ENCODE data around the gene LRRFIP1.

LRRFIP1 gene

DNA sequence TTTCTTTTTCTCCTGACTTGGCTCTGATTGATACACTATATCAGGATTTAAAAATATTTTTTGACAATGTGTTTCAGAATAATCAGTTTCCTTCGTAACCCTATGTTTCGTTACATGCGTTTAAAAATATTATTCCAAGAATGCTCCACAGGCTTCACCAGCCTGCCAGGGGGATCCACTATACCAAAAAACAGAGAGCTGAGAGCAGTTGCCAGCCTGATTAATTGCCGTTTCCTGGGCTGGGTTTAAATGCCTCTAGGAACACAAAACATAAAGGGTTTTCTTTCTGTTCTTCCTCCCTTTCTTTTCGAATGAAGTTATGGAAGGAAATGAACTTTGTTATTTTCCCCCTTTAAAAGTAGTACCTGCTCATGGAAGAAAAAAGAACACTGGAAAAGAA is 47.9 kb downstream of the LRRFIP1 start:
- TF ChIP-seq, protein P1, sequence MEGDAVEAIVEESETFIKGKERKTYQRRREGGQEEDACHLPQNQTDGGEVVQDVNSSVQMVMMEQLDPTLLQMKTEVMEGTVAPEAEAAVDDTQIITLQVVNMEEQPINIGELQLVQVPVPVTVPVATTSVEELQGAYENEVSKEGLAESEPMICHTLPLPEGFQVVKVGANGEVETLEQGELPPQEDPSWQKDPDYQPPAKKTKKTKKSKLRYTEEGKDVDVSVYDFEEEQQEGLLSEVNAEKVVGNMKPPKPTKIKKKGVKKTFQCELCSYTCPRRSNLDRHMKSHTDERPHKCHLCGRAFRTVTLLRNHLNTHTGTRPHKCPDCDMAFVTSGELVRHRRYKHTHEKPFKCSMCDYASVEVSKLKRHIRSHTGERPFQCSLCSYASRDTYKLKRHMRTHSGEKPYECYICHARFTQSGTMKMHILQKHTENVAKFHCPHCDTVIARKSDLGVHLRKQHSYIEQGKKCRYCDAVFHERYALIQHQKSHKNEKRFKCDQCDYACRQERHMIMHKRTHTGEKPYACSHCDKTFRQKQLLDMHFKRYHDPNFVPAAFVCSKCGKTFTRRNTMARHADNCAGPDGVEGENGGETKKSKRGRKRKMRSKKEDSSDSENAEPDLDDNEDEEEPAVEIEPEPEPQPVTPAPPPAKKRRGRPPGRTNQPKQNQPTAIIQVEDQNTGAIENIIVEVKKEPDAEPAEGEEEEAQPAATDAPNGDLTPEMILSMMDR (IDR thresholded peaks at IDR 0.05; ENCODE audit: borderline replicate concordance, control extremely low read depth, extremely low read depth, insufficient read depth, missing control alignments): no peak
- in situ Hi-C loops (cut with MboI; ENCODE audit: low sequenced_read_pairs, unreplicated experiment): no loop called here
- no peak for DNase-seq (ENCODE audit: low spot score)

DNA sequence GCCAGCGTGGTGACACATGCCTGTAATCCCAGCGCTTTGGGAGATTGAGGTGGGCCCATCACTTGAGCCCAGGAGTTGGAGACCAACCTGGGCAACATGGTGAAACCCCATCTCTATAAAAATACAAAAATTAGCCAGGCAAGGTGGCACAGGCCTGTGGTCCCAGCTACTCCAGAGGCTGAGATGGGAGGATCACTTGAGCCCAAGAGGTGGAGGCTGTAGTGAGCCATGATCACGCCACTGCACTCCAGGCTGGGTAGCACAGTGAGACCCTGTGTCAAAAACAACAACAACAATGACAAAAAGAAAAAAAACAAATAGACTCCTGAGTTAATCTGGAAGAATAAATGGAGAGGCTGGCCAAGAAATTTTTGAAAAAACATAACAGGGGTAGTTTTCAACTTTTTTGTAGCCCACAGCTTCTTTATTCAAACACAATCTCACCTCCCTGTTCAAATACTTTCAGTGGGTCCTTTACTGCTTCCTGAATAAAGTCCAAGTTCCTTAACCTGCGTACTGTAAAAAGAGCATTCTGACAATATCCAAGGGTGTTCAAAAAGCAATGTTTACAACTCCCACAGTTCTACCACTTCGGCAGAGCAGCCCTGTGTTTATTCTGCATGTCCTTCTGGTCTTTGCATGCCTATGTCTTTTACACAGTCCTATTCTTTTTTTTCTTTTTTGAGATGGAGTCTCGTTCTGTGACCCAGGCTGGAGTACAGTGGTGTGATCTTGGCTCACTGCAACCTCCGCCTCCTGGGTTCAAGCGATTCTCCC is 53.5 kb downstream of the LRRFIP1 start:
- DNase-seq (ENCODE audit: low spot score): no peak
- TF ChIP-seq, protein P1 (IDR thresholded peaks at IDR 0.05; ENCODE audit: borderline replicate concordance, control extremely low read depth, extremely low read depth, insufficient read depth, missing control alignments): no peak
- in situ Hi-C loops (cut with MboI; ENCODE audit: low sequenced_read_pairs, unreplicated experiment): no loop called here

DNA sequence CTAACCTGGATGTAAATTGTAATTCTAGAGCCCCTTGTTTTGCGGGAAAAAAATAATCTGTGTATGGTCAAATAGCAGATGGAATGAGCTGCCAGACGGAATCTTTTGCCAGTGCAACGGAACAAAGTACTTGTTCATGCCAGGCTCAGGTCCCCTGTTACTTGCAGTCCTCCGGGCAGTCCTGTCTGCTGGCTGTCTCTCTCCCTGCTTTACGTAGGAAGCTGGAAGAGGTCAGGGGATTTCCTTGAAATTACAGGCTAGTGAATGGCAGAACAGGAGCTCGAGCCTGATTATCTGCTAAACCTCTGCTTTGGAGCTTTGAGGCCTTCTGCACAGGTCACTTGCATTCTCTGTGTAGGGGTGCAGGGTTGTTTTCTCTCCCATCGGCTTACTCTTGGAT is 54.8 kb downstream of the LRRFIP1 start:
- in situ Hi-C loops (cut with MboI; ENCODE audit: low sequenced_read_pairs, unreplicated experiment): no loop called here
- DNase-seq (ENCODE audit: low spot score): no peak
- TF ChIP-seq, protein P1 (IDR thresholded peaks at IDR 0.05; ENCODE audit: borderline replicate concordance, control extremely low read depth, extremely low read depth, insufficient read depth, missing control alignments): no peak

DNA sequence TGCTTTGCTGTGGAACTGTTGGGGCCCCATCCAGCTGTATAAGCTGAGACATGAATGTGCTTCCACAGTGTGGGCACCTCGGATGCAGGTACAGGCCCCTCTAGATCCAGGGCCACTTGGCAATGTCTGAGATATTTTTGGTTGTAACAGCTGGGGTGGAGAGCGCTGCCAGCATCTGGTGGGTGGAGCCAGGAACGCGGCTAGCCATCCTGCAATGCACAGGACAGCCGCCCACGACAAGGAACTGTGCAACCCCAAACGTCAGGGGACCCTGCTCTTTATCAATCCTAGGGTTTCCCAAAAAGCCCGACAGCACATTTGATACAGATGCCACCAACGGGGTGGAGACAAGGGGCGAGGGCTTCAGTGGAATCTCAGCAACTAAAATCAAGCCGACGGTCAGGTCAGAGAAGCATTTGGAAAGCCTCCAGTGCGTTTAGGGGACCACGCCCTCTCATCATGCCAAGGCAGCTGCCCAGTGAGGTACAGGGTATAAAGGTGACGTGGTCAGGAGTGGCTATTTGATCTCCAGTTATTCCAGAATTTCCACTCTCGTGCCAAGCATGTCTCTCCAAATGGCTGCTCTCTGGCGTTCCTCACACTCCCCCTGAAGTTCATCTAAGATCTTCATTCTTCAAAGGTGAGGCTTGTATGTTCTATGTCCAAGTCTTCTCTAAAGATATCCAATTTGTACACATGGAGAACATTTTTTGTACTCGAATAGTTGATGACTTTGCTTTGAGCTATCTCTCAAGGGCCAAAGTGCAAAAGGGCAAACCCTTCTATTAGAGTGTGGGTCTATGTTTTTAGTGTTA is 55.7 kb downstream of the LRRFIP1 start:
- in situ Hi-C loops (cut with MboI; ENCODE audit: low sequenced_read_pairs, unreplicated experiment): no loop called here

DNA sequence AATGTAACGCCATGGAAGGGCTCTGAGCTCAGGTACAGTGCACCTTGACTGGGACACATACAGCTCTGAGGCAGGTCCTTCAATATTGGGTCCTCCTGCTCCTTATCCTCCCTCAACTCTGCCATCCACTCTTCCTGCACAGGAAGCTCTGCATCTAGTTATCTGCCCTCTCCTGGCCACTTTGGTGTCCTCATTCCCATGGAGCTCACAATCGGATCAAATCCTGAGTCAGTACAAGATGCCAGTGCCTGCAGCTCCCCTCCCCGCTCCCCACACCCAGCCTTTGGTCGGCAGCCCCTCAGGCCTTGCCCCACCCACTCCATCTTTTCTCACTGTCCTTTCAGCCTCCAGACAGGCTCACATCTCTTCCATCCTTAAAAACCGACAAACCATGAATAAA is 58.0 kb downstream of the LRRFIP1 start:
- TF ChIP-seq, protein P1 (IDR thresholded peaks at IDR 0.05; ENCODE audit: borderline replicate concordance, control extremely low read depth, extremely low read depth, insufficient read depth, missing control alignments): no peak
- in situ Hi-C loops (cut with MboI; ENCODE audit: low sequenced_read_pairs, unreplicated experiment): no loop called here
- no peak for DNase-seq (ENCODE audit: low spot score)

More for the DNA sequence above, 55.7 kb downstream of the LRRFIP1 start:
- TF ChIP-seq, protein P1 (IDR thresholded peaks at IDR 0.05; ENCODE audit: borderline replicate concordance, control extremely low read depth, extremely low read depth, insufficient read depth, missing control alignments): no peak
- DNase-seq (ENCODE audit: low spot score): no peak

DNA sequence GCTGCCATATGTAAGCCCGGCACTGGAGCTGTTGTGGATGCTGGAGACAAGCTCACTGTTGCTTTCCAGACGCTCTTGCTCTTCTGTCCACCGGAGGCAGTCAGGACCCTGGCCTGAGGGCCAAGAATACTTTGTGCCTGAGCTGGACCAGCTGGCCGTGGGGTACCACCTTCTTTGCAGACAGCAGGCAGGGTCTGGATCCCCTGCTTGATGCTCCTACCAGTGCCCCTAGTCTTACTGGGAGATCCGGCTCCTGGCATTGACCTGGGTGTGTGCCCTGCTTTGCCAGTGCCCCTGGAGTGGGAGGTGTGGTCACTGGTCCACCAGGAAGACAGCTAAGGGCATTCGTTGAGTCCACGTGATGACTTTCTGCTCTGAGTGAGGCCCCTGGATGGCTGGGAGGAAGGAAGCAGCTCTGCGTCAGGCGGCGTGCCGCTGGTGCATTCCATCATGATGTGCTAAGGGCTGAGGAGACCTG is 59.3 kb downstream of the LRRFIP1 start:
- in situ Hi-C loops (cut with MboI; ENCODE audit: low sequenced_read_pairs, unreplicated experiment): no loop called here
- no peak for DNase-seq (ENCODE audit: low spot score)

More for the DNA sequence above, 59.3 kb downstream of the LRRFIP1 start:
- TF ChIP-seq, protein P1 (IDR thresholded peaks at IDR 0.05; ENCODE audit: borderline replicate concordance, control extremely low read depth, extremely low read depth, insufficient read depth, missing control alignments): peak; percentile 19
